IPS-NIHi11 (cell line): ENCODE data around the gene GRB10.

Experiments used
- DNase-seq: peaks from one replicate; pipeline ENCODE4 v3.0.0; 2012; ENCODE audit warnings: mixed read lengths, low spot score

Gene GRB10

DNA sequence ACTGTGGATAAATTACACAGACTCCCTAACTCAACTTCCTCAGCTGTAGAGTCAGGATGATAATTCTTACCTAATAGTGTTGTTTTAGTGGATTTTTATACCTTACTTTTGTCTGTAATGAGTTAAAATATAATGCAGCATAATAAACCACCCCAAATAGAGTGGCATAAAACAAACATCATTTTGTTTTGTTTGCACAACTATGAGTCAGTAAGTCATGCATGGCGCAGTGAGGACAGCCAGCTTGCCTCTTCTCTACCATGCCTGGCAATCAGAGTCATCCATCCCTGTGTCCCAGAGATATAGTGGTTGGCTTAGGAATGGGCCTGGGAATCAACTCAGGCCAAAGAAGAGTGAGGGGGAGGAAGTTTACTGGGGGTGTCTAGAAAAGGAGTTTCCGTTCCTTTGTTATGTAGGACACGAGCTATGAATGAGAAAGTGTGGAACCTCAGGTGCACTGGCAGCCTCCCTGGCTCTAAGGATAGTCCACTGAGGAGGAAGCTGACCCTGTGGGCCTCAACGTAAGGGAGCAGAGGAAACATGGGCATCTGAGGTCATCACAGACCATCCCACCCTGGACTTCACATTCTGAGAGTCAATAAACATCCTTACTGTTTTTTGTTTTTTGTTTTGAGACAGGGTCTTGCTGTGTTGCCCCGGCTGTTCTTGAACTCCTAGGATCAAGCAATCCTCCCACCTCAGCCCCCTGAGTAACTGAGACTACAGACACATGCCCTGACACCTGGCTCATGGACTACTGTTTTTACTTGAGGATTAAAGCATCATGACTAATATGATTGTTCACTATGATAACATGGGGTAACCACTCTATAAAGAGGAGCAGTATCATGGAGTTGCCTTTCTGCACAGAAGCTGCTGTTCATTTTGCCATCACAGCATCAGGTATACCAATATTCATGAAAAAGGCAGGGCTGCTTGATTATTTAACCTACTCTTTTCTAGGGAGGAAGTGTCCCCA is 21.0 kb upstream of the GRB10 start:
- DNase-seq = peak; percentile 21

GRCh38 chr7:50801907-50802306 is 19.2 kb upstream of the GRB10 start:
- no peak for DNase-seq

DNA sequence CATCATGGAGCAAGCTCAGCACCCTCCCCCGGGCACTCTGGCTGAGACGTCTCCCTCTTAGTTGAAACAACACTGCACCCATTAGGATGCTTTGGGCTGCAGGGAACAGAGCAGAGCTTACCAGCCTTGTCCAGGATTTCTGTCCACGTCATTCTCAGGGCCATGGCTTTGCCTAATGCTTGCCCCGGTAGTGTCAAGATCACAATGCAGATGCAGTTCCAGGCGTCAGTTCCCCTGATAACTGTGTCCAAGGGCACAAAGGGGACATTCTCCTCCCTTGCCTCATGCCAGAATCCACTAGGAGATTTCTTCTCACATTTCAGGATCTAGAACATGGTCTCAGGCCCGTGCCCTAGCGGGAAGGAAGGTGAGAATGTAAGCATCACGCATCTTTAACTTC is 17.2 kb upstream of the GRB10 start:
- DNase-seq = no peak

GRCh38 chr7:50798126-50798525 is 15.4 kb upstream of the GRB10 start:
- DNase-seq = no peak

- no peak for DNase-seq
Measured at GRCh38 chr7:50795831-50796230, 13.1 kb upstream of the GRB10 start.

- DNase-seq = no peak
Measured at GRCh38 chr7:50795253-50795652, 12.6 kb upstream of the GRB10 start.

GRCh38 chr7:50793947-50794570 is 11.4 kb upstream of the GRB10 start:
- no peak for DNase-seq

GRCh38 chr7:50793120-50793946 is 10.6 kb upstream of the GRB10 start:
- DNase-seq = peak; percentile 86

GRCh38 chr7:50792342-50793119 is 9.8 kb upstream of the GRB10 start:
- peak; percentile 59 for DNase-seq

DNA sequence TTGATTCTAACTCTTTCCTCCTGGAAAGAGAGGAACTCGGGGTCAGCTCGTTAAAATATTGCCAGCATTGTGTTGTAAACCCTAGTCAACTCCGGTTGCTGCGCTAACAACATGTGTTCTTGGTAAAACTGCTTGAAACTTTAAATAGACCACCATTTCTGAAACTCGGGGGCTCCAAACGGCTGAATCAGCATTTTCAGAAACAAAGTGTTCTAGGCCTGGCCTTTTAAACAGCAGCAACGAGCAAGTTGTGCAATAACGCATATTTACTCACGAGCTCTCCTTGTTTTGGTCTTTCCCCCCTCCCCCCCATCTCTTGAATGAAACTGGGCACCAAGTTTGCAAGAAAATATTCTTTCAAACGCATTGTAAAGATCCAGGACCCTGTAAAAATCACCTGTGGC is 9.2 kb upstream of the GRB10 start:
- no peak for DNase-seq

GRCh38 chr7:50791363-50791937 is 8.8 kb upstream of the GRB10 start:
- no peak for DNase-seq

DNA sequence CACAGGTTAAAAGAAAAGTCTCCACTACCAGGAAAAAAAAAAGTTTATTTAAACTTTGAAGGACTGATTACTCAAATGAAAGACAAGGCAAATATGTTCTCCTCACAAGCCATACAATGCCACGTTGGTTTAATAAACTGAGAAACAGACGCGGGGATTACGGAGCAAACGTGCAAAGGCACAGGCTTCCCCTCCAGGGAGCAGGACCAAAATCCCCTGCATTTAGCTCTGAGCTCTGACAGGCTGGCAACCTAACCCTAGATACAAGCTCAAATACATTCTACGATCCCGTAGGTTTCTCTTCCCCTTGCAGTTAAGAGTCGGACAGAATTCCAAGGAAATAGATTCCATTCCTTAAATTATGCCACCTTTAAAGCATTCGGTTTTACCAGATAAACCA is 7.7 kb upstream of the GRB10 start:
- no peak for DNase-seq

DNA sequence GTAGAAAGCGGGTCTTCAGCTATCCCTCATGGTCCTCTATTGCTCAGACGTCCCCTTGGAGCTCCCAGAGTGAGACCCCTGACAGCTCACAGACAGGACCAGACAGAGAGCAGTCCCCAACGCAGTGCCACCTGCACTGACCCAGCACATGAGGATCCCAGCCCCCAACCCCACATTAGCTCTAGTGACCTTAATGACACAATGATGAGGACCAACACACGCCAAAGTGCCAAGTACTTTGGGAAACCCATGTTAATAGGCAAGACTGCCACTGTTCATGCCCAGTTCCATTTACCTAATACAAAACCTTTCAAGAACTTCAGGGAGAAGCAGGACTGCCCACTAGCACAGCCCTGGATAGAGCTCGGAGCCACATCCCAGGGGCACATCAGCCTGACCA is 5.7 kb upstream of the GRB10 start:
- DNase-seq = no peak

GRCh38 chr7:50787825-50788224 is 5.1 kb upstream of the GRB10 start:
- DNase-seq = no peak

DNA sequence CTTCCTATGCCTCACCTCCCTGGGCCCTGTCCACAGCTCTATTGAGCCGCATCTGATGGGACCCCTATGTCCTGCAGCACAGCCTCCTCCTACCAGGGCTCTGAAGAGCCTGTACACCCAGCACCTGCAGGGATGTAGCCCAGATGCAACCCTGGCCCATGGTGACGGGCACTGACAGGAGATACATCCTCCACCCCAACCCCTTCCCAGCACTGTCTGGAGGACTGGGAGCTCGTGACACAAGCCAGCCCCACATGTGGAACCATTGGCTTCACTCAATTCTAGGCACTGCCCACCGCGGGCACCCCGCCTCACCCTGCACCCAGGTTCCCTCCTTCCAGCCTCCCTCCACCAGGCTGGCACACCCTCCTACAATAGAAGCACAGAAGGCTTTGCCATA is 2.6 kb upstream of the GRB10 start:
- DNase-seq = no peak

GRCh38 chr7:50783801-50784507 is 1.3 kb upstream of the GRB10 start:
- no peak for DNase-seq

DNA sequence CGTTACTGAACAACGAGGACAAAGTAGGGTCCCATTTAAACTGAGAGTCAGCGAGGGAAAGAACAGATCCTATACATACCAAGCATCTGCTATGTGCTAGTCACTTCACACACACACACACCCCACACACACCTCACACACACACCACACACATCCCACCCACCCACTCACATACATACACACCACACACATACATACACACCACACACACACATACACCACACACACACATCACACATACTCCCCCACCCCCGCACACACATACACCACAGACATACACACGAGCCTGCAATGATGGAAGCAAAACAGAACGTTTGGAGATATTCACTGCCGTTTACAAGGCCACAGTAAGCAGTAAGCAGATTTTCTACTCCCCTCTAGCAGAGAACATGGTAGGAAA is 607 bp upstream of the GRB10 start:
- no peak for DNase-seq

DNA sequence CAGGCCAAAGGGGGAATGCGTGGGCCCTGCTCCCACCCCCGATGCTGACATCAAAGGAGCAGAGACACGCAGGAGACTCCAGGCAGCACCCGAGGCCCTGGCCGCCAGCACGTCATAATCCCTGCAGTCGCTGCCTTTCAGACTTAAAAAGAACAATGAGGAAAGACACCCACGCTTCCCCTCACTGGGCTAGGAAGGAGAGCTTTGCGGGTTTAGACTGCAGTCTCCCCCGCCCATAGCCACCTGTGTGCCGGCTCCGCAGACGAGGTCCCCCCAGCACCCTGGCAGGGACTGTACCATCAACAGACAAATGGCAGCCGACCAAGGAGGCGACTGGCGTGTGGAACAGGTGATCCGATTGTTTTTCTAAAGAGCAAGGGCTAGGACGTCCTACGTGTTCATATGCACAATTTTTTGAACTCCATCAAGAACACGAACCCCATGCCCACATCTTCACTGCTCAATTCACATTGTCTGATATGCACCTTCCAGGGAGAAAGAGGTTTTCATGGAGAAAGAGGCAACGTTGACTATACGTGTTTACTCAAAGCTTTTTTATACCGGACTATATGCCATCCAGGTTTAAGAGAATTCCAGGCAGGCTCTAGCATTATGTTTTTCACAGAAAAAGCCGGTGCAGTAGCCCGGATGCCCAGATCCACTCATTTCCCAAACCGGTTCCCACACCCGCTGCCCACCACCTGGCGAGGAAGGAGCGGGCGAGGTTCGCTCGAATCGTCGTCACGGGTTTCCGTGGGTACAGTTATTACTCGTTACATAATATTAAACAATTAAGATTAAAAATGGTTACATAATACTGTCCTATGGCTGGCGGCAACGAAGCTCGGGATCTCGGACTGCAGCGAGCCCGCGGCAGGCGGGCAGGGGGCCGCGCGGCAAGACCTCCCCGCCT is 1.1 kb downstream of the GRB10 start:
- no peak for DNase-seq

GRCh38 chr7:50780436-50780835 is 2.3 kb downstream of the GRB10 start:
- no peak for DNase-seq

DNA sequence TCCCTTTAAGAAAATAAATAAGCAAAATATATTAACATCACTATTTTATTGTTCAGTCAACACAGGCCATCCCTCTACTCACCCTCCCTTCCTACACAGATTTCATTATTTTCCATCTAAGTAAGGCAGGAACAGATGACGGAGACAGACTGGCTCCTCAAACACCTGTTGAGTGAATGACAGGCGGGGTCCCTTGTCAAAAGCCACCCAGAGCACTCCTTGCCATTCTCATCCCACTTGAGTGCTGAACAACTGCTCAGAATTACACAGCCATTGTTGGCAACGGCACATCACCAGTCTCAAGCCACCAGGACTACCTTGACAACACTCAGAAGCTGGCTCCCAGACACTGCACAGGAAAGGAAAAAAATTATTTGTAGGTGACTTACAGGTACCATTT is 3.3 kb downstream of the GRB10 start:
- DNase-seq = no peak
